ENCODE results near the gene PRKAG2. TPM values are rescaled to one million over a fixed set of nuclear protein-coding genes. Genes with fewer than 3 reads are reported as not detected.

Gene PRKAG2
- total RNA-seq, 2 experiments from 2014 or later: 39.3 to 42.3 TPM

DNA sequence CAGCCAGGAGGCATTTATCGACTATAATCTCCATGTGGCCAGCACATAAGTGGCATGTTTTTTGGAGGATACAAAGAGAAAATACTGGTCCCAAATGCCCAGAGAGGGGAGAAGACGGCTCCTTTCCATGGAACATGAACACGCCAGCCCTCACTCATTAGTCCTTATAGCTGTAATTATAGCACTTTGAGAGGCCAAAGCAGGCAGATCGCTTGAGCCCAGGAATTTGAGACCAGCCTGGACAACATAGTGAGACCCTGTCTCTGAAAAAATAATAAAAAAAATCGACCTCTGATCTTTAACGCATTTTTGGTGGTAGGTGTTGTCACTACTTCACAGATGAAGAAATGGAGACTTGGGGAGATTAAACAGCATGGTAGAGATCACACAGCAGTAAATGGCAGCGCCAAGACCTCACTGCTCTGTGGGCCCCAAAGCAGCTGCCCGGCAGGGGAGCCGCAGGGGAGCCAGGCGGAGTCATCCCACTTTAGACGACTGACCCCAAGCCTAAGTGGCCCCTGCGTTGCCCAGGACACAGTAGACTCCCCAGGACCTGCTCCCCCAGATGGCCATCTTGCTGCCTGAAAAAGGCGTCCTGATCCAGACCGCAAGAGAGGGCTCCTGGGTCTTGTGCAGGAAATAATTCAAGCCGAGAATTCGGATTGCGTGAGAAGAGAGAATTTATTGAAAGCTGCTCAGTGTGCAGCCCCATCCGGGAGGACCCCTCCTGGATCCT, 21.2 kb upstream of the PRKAG2 start:
- no peaks in the 10 kb centered on the region for H3K36me3 ChIP-seq (ENCODE audit: insufficient read depth, low read length)
- no peak for TF ChIP-seq CTCF (IDR thresholded peaks at IDR 0.05)
- H3K27ac Mint-ChIP-seq: no peak overlapping the region
- peaks cover 7 to 12% of the 10 kb centered on the region in 2 experiments for H3K27me3 ChIP-seq (ENCODE audit: control insufficient read depth in 1 of 2, insufficient read depth in 2 of 2, low read length in 2 of 2)
- H3K9me3 ChIP-seq (ENCODE audit: control insufficient read depth in 1 of 2, insufficient read depth in 1 of 2, low read length in 2 of 2): no peaks in the 10 kb centered on the region
- no peaks in the 10 kb centered on the region for H3K4me1 Mint-ChIP-seq (ENCODE audit: low read depth)
- no peaks in the 10 kb centered on the region for H3K4me1 ChIP-seq (ENCODE audit: insufficient read depth, low read length)
- no peaks in the 10 kb centered on the region for H3K9me3 Mint-ChIP-seq
- DNase-seq: no peak
- H3K4me3 ChIP-seq (ENCODE audit: low read length): no peak overlapping the region
- CTCF ChIA-PET: no interaction called here
- H3K27ac ChIP-seq (ENCODE audit: low read depth in 1 of 2, low read length in 2 of 2): no peak overlapping the region
- H3K4me3 Mint-ChIP-seq: no peak overlapping the region
- ATAC-seq (ENCODE audit: poor library complexity): no peak
- no peaks in the 10 kb centered on the region for H3K36me3 Mint-ChIP-seq (ENCODE audit: low read depth)
- POLR2A ChIA-PET: interaction anchor here (1.0 kb wide), 1 partner anchor 21 kb away, joined by 3 read pairs; the partner anchor contains the start of gene PRKAG2
- peaks cover 35% of the 10 kb centered on the region for H3K27me3 Mint-ChIP-seq
- intact Hi-C loops (cut with DNase I, micrococcal nuclease): no loop called here

- intact Hi-C loops (cut with DNase I, micrococcal nuclease): no loop called here
- H3K27me3 ChIP-seq (ENCODE audit: control insufficient read depth in 1 of 2, insufficient read depth in 2 of 2, low read length in 2 of 2): peaks cover 10 to 12% of the 10 kb centered on the region in 2 experiments
- no peak overlapping the region for H3K4me3 ChIP-seq (ENCODE audit: low read length)
- H3K27me3 Mint-ChIP-seq: peaks cover 37% of the 10 kb centered on the region
- no peak for DNase-seq
- no peaks in the 10 kb centered on the region for H3K9me3 Mint-ChIP-seq
- H3K27ac Mint-ChIP-seq: no peak overlapping the region
- no peaks in the 10 kb centered on the region for H3K9me3 ChIP-seq (ENCODE audit: control insufficient read depth in 1 of 2, insufficient read depth in 1 of 2, low read length in 2 of 2)
- no peak for ATAC-seq (ENCODE audit: poor library complexity)
- H3K4me1 ChIP-seq (ENCODE audit: insufficient read depth, low read length): no peaks in the 10 kb centered on the region
- POLR2A ChIA-PET: interaction anchor here (1.0 kb wide), 1 partner anchor 20 kb away, joined by 3 read pairs; the partner anchor contains the start of gene PRKAG2
- no peak overlapping the region for H3K4me3 Mint-ChIP-seq
- H3K4me1 Mint-ChIP-seq (ENCODE audit: low read depth): no peaks in the 10 kb centered on the region
- no peaks in the 10 kb centered on the region for H3K36me3 ChIP-seq (ENCODE audit: insufficient read depth, low read length)
- TF ChIP-seq CTCF (IDR thresholded peaks at IDR 0.05): no peak
- H3K36me3 Mint-ChIP-seq (ENCODE audit: low read depth): no peaks in the 10 kb centered on the region
- CTCF ChIA-PET: no interaction called here
- no peak overlapping the region for H3K27ac ChIP-seq (ENCODE audit: low read depth in 1 of 2, low read length in 2 of 2)
Measured at GRCh38 chr7:151897161-151897731, 20.3 kb upstream of the PRKAG2 start.

- CTCF ChIA-PET: no interaction called here
- Mint-ChIP-seq H3K27ac (no peak overlapping the region), H3K4me1 (ENCODE audit: low read depth) (no peaks in the 10 kb centered on the region), H3K27me3 (peaks cover 35% of the 10 kb centered on the region), H3K4me3 (no peak overlapping the region), H3K9me3 (no peaks in the 10 kb centered on the region), H3K36me3 (ENCODE audit: low read depth) (no peaks in the 10 kb centered on the region)
- POLR2A ChIA-PET: no interaction called here
- no peaks in the 10 kb centered on the region for H3K4me1 ChIP-seq (ENCODE audit: insufficient read depth, low read length)
- peaks cover 11 to 12% of the 10 kb centered on the region in 2 experiments for H3K27me3 ChIP-seq (ENCODE audit: control insufficient read depth in 1 of 2, insufficient read depth in 2 of 2, low read length in 2 of 2)
- H3K27ac ChIP-seq (ENCODE audit: low read depth in 1 of 2, low read length in 2 of 2): no peak overlapping the region
- intact Hi-C loops (cut with DNase I, micrococcal nuclease): no loop called here
- TF ChIP-seq CTCF (IDR thresholded peaks at IDR 0.05): no peak
- ATAC-seq (ENCODE audit: poor library complexity) (no peak), DNase-seq (no peak)
- H3K36me3 ChIP-seq (ENCODE audit: insufficient read depth, low read length): no peaks in the 10 kb centered on the region
- no peak overlapping the region for H3K4me3 ChIP-seq (ENCODE audit: low read length)
- H3K9me3 ChIP-seq (ENCODE audit: control insufficient read depth in 1 of 2, insufficient read depth in 1 of 2, low read length in 2 of 2): no peaks in the 10 kb centered on the region
Measured at GRCh38 chr7:151896486-151896885, 19.6 kb upstream of the PRKAG2 start.
